Caki2 (cell line): ENCODE results near the gene P4HA3. TPM values are rescaled to one million over a fixed set of nuclear protein-coding genes. Genes with fewer than 3 reads are reported as not detected.

Source experiments
- DNase-seq: peaks from one replicate; pipeline ENCODE4 v3.0.0-alpha.2; 2015; ENCODE audit warnings: low read depth
- in situ Hi-C: cut with HindIII; loops from 2 replicates; pipeline ENCODE4 v1.10.0; 2016; ENCODE audit warnings: low sequenced_read_pairs, low pct_unique_long_range_greater_than_20kb, mixed read lengths
- total RNA-seq: library from RNA; depleted of rRNA; stranded (reverse); fragments of >200 nt; shearing (Covaris generic); gene quantifications from 2 replicates; pipeline ENCODE4 v1.2.3, GENCODE V29; 2014; ENCODE audit warnings: low replicate concordance

The P4HA3 gene
- total RNA-seq, 1 experiment from 2014 or later: 0.57 TPM

DNA sequence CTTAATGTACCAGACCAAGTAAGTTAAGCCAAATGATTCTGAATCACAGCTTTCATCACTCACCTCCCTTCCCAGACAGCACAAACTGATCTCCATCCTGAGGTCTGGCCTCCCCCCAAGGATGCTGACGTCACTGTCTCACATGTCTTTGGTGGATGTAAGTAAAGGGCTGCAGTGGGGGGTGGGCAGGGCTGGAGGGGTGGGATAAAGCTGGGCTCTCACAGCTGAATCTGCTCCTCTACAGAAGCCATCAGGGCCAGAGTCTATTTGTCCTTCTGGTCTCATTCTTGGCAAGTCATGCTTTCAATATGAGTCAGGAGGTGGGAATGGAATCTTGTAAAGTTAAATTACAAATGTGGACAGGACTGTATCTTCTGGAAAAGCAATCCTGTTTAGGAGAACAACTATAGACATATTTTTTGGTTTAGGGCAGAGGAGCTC is 32.7 kb downstream of the P4HA3 start:
- in situ Hi-C loops: no loop called here
- DNase-seq: peak; percentile 60

GRCh38 chr11:74278103-74278502 is 33.3 kb downstream of the P4HA3 start:
- no peak for DNase-seq
- in situ Hi-C loops: no loop called here

GRCh38 chr11:74276581-74276980 is 34.9 kb downstream of the P4HA3 start:
- DNase-seq: no peak
- in situ Hi-C loops: no loop called here

- no peak for DNase-seq
- in situ Hi-C loops: no loop called here
These were observed 39.2 kb downstream of the P4HA3 start for GRCh38 chr11:74272276-74272675.

DNA sequence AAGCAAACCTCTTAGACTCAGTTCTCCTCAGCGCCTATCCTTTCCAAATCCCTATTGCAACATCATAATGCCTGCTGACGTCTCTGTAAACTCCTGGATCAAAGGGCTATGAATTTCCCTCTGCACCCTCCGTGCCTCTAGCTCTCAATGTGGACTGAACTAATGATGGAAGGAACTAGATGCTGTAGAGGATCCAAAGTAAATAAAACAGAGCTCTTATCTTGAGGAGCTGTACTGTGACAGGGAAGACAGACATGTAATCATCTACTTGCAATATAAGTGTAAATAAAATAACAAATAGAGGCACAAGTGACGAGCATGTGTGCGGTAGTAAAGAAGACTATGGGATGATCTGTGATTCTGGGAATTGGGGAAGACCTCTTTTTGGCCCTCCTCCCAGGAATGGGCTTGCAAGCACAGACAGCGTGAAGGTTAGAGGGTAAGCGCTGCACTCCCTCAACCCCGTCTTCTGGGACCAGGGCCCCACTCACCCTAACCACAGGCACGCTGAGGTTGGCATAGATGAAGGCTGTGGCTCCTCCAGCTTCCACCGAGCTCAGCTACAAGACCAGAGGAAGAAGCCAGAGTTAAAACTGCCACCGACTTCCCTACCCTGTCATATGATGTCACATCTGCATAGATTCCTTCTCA is 42.2 kb downstream of the P4HA3 start:
- in situ Hi-C loops: no loop called here
- no peak for DNase-seq

DNA sequence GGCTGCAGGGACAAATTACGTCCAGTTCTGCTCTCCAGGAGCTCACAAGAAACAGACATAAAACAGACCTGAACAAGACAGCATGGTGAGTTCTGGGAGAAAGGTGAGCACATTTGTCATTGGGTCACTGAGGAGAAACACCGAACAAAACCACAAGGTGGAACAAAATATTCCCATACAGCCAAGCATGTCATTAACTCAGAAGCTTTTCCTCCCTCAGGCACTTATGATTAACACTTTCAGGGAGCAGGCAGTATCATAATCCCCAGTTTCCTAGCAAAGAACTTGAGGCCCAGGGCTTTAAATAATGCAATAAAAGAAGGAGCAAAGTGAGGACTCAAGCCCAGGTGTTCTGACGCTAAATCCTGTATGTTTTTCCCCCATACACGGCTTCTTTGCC is 43.0 kb downstream of the P4HA3 start:
- in situ Hi-C loops: no loop called here
- DNase-seq: no peak

DNA sequence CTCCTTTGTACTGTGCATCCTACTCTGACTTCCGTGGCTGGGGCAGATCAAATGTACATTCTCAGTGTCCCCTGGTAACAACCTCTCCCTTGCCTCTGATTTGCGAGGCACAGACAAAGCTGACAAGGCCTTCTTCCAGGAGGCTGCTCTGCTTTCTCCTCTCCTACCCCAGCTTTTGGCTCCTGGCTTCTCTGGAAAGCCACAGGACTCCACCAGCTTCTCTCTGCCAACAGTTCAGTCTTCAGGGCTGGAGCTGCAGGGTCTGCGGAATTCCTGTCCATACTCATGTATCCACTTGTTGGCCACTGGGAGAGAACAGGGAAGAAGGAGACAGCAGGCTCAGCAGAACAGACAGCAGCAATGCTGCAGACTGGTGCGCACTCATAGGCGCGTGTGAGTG is 44.4 kb downstream of the P4HA3 start:
- in situ Hi-C loops: no loop called here
- no peak for DNase-seq

GRCh38 chr11:74265256-74265655 is 46.2 kb downstream of the P4HA3 start:
- in situ Hi-C loops: no loop called here
- no peak for DNase-seq

DNA sequence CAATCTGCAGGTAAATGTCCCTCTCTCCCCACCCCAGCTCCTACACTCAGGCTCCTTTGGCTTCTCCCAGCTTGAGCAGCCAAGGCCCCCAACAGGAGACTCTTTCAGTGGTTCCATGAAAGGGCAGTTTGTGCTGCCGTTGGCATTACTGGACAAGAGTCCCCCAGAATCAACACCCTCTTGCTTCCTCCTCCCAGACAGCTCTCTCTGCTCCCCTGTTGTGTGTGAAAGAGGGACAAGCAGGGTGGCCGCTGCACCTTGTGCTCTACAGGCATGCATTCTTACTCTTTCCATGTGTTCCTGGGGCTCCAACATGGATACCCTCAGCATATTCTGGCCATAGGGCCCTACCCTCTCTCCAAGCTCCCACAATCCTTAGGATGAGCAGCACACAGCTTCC is 48.7 kb downstream of the P4HA3 start:
- no peak for DNase-seq
- in situ Hi-C loops: no loop called here

GRCh38 chr11:74257959-74258553 is 53.4 kb downstream of the P4HA3 start:
- DNase-seq: no peak
- in situ Hi-C loops: no loop called here

DNA sequence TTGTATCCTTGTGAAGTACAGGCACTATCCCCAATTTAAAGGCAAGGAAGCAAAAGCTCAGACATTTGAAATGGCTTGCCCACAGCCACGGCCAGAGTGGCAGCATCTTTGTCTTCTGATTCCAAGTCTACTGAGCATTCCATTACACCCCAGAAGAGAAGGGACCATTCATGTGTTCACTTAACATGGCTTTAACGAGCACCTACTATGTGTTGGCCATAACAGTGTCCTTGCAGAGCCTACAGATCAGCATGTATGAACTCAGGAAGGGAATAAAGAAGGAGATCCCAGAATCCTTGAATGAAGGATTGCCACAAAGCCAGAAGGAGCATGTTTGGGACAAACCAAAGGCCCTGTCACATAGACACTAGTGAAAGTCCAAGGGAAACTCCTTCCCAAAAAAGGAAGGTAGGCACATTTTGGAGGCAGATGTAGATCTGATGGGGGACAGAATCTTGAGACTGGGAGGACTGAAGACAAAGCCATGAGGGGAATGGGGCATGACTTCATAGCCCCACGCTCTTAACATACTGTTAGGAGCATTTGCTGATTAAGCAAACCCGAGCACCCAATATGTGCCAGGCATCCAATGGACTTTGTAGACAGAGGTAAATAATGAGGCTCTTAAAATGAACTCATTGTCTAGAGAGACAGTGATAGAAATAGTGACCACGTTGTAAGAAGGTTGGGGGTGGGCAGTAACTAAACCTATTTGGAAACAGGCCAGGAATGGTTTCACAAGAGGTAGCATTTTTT is 54.9 kb downstream of the P4HA3 start:
- in situ Hi-C loops: no loop called here

DNA sequence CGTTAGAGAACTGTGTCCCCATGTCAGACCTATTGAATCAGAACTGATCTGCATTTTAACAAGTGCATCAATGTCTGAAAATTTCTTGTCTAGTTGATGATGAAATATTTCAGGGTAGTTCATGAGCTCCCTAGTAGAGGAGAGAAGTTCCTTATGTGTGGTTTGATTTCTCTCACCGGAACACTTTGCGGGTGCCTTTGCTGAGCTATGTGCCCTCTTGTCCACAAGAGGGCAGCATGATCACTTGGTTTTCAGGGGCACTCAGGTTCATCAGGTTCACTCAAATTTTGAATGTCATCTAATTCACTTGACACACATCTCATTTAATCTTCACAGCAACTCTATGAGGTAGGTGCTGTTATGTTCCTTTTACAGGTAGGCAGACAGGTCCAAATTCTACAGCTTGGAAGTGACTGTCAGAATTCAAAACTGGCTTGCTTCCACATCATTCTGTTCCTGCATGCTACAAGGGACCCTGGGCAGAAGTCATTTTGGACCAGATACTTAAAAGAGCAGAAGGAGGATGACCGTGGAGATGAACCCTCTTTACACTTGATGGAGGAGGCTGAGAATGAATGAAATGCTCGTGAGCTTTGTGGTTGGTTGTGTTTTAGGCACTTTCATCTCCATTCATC is 55.6 kb downstream of the P4HA3 start:
- DNase-seq: peak; percentile 60
- in situ Hi-C loops: no loop called here

More for the DNA sequence above, 54.9 kb downstream of the P4HA3 start:
- DNase-seq: no peak

DNA sequence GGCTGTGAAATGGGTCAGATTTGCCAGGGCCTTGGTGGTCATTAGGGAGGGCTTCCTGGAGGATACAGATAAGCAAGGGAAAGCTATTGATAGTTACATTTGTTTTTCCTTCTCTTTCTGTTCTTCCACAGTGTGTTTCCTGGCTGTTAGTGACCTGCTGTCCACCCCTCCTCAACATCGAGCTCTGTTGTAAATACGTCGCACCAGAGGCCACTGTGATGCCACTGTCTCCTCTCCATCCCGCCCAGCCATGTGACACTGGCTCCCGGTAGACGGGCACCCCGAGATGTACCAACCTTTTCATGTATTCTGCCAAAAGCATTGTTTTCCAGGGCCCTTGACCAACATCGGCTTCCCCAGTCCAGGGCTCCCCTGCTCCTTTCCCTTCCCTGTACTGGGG is 58.1 kb downstream of the P4HA3 start:
- in situ Hi-C loops: no loop called here

DNA sequence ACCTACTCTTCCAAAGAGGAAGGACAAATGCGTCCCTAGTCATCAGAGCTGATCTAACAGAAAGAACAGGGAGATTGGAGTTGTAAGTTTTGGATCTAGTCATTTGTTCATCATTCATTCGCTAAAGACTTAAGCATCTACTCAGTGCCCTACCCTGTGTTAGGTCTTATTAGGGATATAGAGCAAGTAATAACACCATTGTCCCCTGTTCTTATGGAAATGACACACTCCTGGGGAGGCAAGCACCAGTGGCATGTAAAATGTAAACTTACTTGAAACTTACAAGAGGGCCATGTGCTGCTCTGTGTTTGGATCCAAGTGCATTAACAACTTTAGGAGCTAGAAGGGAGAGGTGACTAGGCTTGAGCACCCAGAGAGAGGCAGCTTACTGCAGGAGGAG is 61.9 kb downstream of the P4HA3 start:
- in situ Hi-C loops: no loop called here
- DNase-seq: no peak

More for the DNA sequence above, 58.1 kb downstream of the P4HA3 start:
- no peak for DNase-seq

GRCh38 chr11:74248469-74248868 is 63.0 kb downstream of the P4HA3 start:
- no peak for DNase-seq
- in situ Hi-C loops: no loop called here

DNA sequence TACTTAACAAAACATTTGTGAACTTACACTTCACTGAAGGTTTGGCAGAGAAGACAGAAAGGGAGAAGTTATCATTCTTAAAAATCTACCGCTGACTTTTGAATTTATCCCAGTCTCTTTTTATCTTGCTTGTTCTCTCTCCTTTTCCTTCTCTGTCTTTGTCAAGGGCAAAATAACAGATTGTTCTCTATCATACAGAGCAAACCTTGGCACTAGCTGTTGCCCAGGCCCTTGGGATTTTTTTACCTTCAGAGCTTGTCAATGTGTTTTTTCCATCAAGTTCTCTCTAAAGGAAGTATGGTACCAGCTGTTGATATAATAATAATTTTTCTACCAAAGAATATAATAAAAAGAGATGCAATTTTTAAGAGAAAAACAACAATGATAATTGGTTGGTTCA is 73.2 kb downstream of the P4HA3 start:
- in situ Hi-C loops: no loop called here
- DNase-seq: no peak

DNA sequence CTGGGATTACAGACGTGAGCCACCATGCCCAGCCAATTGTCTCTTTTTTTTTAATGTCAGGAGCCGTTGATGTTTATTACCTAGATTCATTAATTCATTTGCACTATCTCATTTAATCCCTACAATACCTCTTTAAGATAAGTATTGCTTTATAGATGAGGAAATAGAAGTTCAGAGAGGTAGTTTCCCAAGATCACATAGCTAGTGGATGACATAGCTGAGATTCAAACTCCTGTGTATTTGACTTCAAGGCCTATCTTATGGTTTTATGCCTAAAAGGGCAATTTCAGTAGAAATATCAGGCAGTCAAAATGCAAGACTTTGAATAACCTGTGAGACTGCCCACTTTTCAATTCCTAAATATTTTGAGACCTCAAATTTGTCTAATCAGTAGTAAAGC is 73.9 kb downstream of the P4HA3 start:
- in situ Hi-C loops: no loop called here
- no peak for DNase-seq

- DNase-seq: no peak
- in situ Hi-C loops: no loop called here
These were observed 76.3 kb downstream of the P4HA3 start for GRCh38 chr11:74235121-74235520.

DNA sequence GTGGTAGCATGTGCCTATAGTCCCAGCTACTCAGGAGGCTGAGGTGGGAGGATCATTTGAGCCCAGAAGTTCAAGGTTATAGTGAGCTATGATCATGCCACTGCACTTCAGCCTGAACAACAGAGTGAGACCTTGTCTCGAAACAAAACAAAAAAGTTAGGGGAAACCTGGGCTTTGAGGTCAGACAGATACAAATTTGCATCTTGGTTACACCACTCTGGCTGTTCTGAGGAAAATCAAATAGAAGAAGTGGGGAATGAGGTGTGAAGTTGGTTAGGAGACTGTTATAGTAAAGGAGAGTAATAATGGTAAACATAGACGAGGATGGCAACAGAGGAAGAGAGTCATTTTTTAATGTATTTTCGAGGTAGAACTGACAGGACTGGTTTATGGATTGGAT is 77.8 kb downstream of the P4HA3 start:
- in situ Hi-C loops: no loop called here
- DNase-seq: no peak
